Activated T-helper 1 cell treated with anti-CD3 and anti-CD28 coated beads, Interleukin-2, amount 50 U/mL, for 16 hours (primary cell): ENCODE data around the gene ARHGEF1.

Source experiments
- DNase-seq, 2 donors: peaks; one replicate each; pipeline ENCODE4 v3.0.0-alpha.2; 2020; ENCODE audit warnings: low read depth in 1 of 2, low spot score in 1 of 2

Gene ARHGEF1

GRCh38 chr19:41917676-41918075 lies 34.7 kb downstream of the ARHGEF1 start:
- DNase-seq: no peak

- DNase-seq: no peak
These were observed 35.1 kb downstream of the ARHGEF1 start for GRCh38 chr19:41918095-41918494.

- no peak for DNase-seq
These were observed 35.8 kb downstream of the ARHGEF1 start for GRCh38 chr19:41918653-41919244.

- DNase-seq: no peak
These were observed 37.1 kb downstream of the ARHGEF1 start for GRCh38 chr19:41919948-41920712.

- no peak for DNase-seq
These were observed 38.0 kb downstream of the ARHGEF1 start for GRCh38 chr19:41920882-41921576.

- DNase-seq: no peak
These were observed 38.9 kb downstream of the ARHGEF1 start for GRCh38 chr19:41921577-41922576.

- DNase-seq: no peak
These were observed 39.6 kb downstream of the ARHGEF1 start for GRCh38 chr19:41922585-41922984.

- DNase-seq: no peak
These were observed 40.2 kb downstream of the ARHGEF1 start for GRCh38 chr19:41923045-41923788.

GRCh38 chr19:41924151-41925145 lies 41.5 kb downstream of the ARHGEF1 start:
- DNase-seq: no peak

GRCh38 chr19:41925208-41926003 lies 42.4 kb downstream of the ARHGEF1 start:
- DNase-seq: no peak

GRCh38 chr19:41926028-41926762 lies 43.2 kb downstream of the ARHGEF1 start:
- DNase-seq: no peak

- no peak for DNase-seq
These were observed 43.9 kb downstream of the ARHGEF1 start for GRCh38 chr19:41926763-41927496.

GRCh38 chr19:41927497-41928192 lies 44.7 kb downstream of the ARHGEF1 start:
- no peak for DNase-seq

- no peak for DNase-seq
These were observed 45.3 kb downstream of the ARHGEF1 start, which contains the start of gene ERFL for GRCh38 chr19:41928221-41928683. Gene ERFL, minus strand, starts transcription at chr19:41928449. Its CDS starts 15,530 bp downstream, at chr19:41912919.

GRCh38 chr19:41928754-41929535 lies 46.0 kb downstream of the ARHGEF1 start:
- DNase-seq: no peak
